ENCODE measurements around the gene FILIP1L. TPM values are rescaled to one million over a fixed set of nuclear protein-coding genes. Genes with fewer than 3 reads are reported as not detected.

The FILIP1L gene
- total and polyA plus RNA-seq, 2 of the 8 experiments (the other 6 are each of a cell fraction or from before 2014, with no cell fraction given) = 0.06 to 0.09 TPM

DNA sequence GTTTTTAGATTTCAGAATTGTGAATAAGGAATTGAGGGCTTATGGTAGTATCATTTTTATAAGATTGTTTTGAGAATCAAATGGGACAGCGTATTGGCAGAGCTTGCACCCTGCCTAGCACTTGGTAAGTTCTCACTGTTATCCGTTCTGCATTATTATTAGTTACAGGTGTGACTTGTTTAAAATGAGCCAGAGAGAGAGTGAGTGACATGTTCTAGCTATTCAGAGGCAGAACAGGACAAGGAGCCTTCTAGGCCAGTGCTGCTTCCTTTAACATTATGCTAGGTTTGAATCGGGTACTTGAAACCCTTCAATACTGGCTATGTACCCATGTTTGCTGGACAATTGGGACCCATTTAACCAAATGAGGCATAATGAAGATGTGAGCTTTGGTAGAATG lies 133.7 kb downstream of the FILIP1L start (continued):
- TF ChIP-seq NANOG (IDR thresholded peaks at IDR 0.05; ENCODE audit: insufficient read depth, low read depth, low read length, poor library complexity, severe bottlenecking) = no peak
- no peak for TF ChIP-seq POU5F1 (IDR thresholded peaks at IDR 0.05; ENCODE audit: low read depth, low read length)

All from H1 (cell line).